Glutamatergic neuron (in vitro differentiated cells): ENCODE data around the gene RARS1. TPM values are rescaled to one million over a fixed set of nuclear protein-coding genes. Genes with fewer than 3 reads are reported as not detected.
"Not testable (repeated sequence)": the region's sequence is repeated elsewhere in the genome, so short reads cannot be mapped to it uniquely, and the experiment has no call there.

Experiments
- DNase-seq: peaks from one replicate; pipeline ENCODE4 v3.0.0; 2022
- H3K27ac Mint-ChIP-seq: one replicate; pipeline ENCODE4 v1.8.0; 2020; ENCODE audit warnings: mild to moderate bottlenecking, mixed read lengths, inconsistent platforms; ENCODE audit not compliant: unreplicated experiment
- H3K27me3 Mint-ChIP-seq: one replicate; pipeline ENCODE4 v1.8.0; 2020; ENCODE audit warnings: mild to moderate bottlenecking, moderate library complexity, mixed read lengths, inconsistent platforms; ENCODE audit not compliant: unreplicated experiment
- H3K36me3 Mint-ChIP-seq: one replicate; pipeline ENCODE4 v1.8.0; 2020; ENCODE audit warnings: mild to moderate bottlenecking, mixed read lengths, inconsistent platforms; ENCODE audit not compliant: unreplicated experiment
- H3K4me1 Mint-ChIP-seq: one replicate; pipeline ENCODE4 v1.8.0; 2020; ENCODE audit warnings: mild to moderate bottlenecking, low read depth, mixed read lengths, inconsistent platforms; ENCODE audit not compliant: unreplicated experiment
- H3K4me3 Mint-ChIP-seq: one replicate; pipeline ENCODE4 v1.8.0; 2020; ENCODE audit warnings: mild to moderate bottlenecking, mixed read lengths, inconsistent platforms; ENCODE audit not compliant: unreplicated experiment
- H3K9me3 Mint-ChIP-seq: one replicate; pipeline ENCODE4 v1.8.0; 2020; ENCODE audit warnings: mild to moderate bottlenecking, moderate library complexity, mixed read lengths, inconsistent platforms; ENCODE audit not compliant: unreplicated experiment
- total RNA-seq: library from RNA; stranded (reverse); fragmentation: NEBNext Ultra II Directional; extraction: Animal tissue kit (Norgen Biotek cat#: 25700); gene quantifications from one replicate; pipeline ENCODE4 v1.2.1, GENCODE V29; 2021; ENCODE audit not compliant: unreplicated experiment
- TF ChIP-seq, protein P1 (sequence below): fragments of 200-600 bp; sonication (generic); IDR thresholded peaks from one replicate; pipeline ENCODE4 v1.5.0; 2021; ENCODE audit not compliant: partially characterized antibody, unreplicated experiment

Gene RARS1
- total RNA-seq, 1 donor from 2014 or later, result 65.2 TPM

DNA sequence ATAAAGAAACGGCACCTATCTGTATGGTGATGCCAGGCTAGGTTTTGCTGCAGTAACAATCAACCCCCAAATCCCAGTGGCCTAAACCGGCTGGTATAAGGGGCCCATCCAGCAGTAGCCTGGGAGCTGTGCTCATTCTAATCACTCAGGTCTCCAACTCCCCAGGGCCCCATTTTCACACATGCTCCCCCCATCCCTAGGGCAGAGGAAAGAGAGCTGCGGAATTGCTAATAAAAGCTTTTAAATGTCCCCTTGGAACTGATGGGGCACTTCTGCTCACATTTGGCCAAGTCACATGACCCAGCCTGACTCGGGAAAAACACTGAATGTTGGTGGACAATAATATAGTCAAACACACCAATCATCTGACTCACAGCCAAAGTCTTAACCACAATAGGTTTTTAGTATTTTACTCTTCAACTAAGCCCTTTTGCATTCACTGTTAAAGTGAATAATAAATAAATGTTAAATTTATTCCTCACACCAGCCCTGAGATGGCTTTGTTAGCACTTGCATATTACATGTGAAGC, 44.4 kb downstream of the RARS1 start:
- TF ChIP-seq, protein P1, sequence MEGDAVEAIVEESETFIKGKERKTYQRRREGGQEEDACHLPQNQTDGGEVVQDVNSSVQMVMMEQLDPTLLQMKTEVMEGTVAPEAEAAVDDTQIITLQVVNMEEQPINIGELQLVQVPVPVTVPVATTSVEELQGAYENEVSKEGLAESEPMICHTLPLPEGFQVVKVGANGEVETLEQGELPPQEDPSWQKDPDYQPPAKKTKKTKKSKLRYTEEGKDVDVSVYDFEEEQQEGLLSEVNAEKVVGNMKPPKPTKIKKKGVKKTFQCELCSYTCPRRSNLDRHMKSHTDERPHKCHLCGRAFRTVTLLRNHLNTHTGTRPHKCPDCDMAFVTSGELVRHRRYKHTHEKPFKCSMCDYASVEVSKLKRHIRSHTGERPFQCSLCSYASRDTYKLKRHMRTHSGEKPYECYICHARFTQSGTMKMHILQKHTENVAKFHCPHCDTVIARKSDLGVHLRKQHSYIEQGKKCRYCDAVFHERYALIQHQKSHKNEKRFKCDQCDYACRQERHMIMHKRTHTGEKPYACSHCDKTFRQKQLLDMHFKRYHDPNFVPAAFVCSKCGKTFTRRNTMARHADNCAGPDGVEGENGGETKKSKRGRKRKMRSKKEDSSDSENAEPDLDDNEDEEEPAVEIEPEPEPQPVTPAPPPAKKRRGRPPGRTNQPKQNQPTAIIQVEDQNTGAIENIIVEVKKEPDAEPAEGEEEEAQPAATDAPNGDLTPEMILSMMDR, result no peak
- Mint-ChIP-seq H3K4me3 (peak overlapping the region; percentile 87), H3K9me3 (peaks cover 16% of the 10 kb centered on the region), H3K4me1 (peaks cover 37% of the 10 kb centered on the region), H3K27ac (peak overlapping the region; percentile 90), H3K36me3 (no peaks in the 10 kb centered on the region), H3K27me3 (peaks cover 9% of the 10 kb centered on the region)
- peak; percentile 81 for DNase-seq

DNA sequence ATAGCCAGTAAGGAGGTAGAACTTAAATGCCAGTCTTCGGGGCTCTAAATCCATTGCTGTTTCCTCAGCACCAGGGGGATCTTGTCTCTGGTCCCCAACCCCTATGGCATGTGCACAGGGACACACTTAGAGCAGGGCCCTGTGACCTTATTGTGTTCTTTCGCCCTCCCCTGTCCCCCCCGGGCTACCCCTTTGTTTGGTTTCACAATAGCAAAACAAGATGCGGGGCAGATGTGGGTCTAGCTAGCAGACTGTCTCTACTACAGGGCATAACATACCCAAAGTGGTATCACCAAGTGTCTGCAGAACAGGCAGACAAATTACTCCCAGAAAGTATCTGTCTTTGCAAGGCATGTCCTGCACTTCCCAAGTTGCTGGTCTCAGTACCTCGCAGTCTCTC, 44.9 kb downstream of the RARS1 start:
- Mint-ChIP-seq H3K9me3 (peaks cover 16% of the 10 kb centered on the region), H3K4me3 (peak overlapping the region; percentile 87), H3K27ac (peak overlapping the region; percentile 90), H3K36me3 (no peaks in the 10 kb centered on the region), H3K4me1 (peaks cover 38% of the 10 kb centered on the region), H3K27me3 (peaks cover 9% of the 10 kb centered on the region)
- no peak for DNase-seq
- TF ChIP-seq, protein P1, result no peak

GRCh38 chr5:168531987-168532864, 46.0 kb downstream of the RARS1 start:
- TF ChIP-seq, protein P1, result no peak
- peak overlapping the region; percentile 90 for H3K27ac Mint-ChIP-seq
- no peaks in the 10 kb centered on the region for H3K36me3 Mint-ChIP-seq
- peaks cover 38% of the 10 kb centered on the region for H3K4me1 Mint-ChIP-seq
- peaks cover 18% of the 10 kb centered on the region for H3K9me3 Mint-ChIP-seq
- DNase-seq, result peak; percentile 45
- peaks cover 9% of the 10 kb centered on the region for H3K27me3 Mint-ChIP-seq
- peak overlapping the region; percentile 82 for H3K4me3 Mint-ChIP-seq

GRCh38 chr5:168534351-168534750, 48.1 kb downstream of the RARS1 start:
- H3K27me3 Mint-ChIP-seq, H3K4me3 Mint-ChIP-seq, H3K36me3 Mint-ChIP-seq, H3K27ac Mint-ChIP-seq, DNase-seq: not testable (repeated sequence)
- peaks cover 13% of the 10 kb centered on the region for H3K9me3 Mint-ChIP-seq
- H3K4me1 Mint-ChIP-seq, result peaks cover 34% of the 10 kb centered on the region

DNA sequence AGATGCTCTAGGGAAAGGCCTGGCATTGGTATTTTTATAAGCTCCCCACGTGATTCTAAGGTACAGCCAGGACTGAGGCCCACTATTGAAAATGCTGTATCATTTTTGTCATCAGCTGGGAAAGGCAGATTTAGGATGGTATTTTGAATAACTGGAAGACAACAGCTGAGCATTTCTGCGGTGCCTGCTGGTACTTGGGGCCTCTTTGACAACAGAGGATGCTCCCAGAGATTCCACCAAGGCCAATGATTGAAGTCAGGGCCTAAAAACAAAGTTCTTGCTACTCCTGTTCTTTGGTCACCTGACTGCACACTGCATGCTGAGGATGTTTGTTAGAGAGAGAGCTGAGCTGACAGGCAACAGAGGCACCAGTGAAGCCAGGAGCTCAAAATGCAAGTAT, 50.9 kb downstream of the RARS1 start:
- Mint-ChIP-seq H3K36me3 (peaks cover 7% of the 10 kb centered on the region), H3K27ac (no peak overlapping the region), H3K4me3 (no peak overlapping the region), H3K9me3 (peaks cover 6% of the 10 kb centered on the region), H3K27me3 (peaks cover 5% of the 10 kb centered on the region), H3K4me1 (peaks cover 20% of the 10 kb centered on the region)
- no peak for DNase-seq
- TF ChIP-seq, protein P1, result no peak
